ENCODE data around the gene DKC1.

DNA sequence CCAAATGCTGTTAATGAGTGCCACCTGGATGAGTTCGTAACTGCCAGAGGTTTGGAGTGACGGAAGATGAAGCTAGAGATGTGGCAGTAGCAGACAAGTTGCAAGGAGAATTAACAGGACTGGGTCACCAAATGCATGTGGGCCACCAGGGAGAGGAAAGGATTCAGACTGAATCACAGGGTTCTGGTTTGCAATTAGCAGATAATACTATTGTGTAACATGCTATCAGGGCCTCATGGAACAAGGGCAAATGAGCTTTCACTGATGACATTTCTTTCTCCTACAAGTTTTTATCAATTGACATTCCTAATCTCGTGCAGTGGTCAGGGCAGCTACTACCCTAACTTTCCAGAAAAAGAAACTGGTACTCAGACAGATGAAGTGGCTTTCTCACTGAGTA lies 33.2 kb upstream of the DKC1 start:
- TF ChIP-seq, protein P1, sequence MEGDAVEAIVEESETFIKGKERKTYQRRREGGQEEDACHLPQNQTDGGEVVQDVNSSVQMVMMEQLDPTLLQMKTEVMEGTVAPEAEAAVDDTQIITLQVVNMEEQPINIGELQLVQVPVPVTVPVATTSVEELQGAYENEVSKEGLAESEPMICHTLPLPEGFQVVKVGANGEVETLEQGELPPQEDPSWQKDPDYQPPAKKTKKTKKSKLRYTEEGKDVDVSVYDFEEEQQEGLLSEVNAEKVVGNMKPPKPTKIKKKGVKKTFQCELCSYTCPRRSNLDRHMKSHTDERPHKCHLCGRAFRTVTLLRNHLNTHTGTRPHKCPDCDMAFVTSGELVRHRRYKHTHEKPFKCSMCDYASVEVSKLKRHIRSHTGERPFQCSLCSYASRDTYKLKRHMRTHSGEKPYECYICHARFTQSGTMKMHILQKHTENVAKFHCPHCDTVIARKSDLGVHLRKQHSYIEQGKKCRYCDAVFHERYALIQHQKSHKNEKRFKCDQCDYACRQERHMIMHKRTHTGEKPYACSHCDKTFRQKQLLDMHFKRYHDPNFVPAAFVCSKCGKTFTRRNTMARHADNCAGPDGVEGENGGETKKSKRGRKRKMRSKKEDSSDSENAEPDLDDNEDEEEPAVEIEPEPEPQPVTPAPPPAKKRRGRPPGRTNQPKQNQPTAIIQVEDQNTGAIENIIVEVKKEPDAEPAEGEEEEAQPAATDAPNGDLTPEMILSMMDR (conservative IDR thresholded peaks at IDR 0.05; ENCODE audit: low read depth, low read length), result no peak
- no peak for TF ChIP-seq EZH2 (IDR thresholded peaks at IDR 0.05; ENCODE audit: borderline replicate concordance, low read depth, low read length, poor library complexity, severe bottlenecking)
